Lower lobe of right lung (tissue), 2 donors: ENCODE results near the gene TNNC1. TPM values are rescaled to one million over a fixed set of nuclear protein-coding genes. Genes with fewer than 3 reads are reported as not detected.

Source experiments
- ATAC-seq, 2 donors: fragments of 200-7000 bp; cut with Tn5 transposase; one replicate each; pipeline ENCODE4 v1.9.1; 2020 to 2022; ENCODE audit warnings: mild to moderate bottlenecking in 2 of 2, moderate library complexity in 2 of 2
- DNase-seq: peaks from one replicate; pipeline ENCODE4 v3.0.0-alpha.2; 2020
- H3K27ac ChIP-seq: fragments of 200-600 bp; one replicate; pipeline ENCODE4 v1.8.0; 2022
- H3K27me3 ChIP-seq: fragments of 200-600 bp; one replicate; pipeline ENCODE4 v1.8.0; 2022; ENCODE audit warnings: low read depth
- H3K36me3 ChIP-seq: fragments of 200-600 bp; one replicate; pipeline ENCODE4 v1.8.0; 2022; ENCODE audit warnings: mild to moderate bottlenecking
- H3K4me1 ChIP-seq: fragments of 200-600 bp; one replicate; pipeline ENCODE4 v1.8.0; 2022
- H3K4me3 ChIP-seq: fragments of 200-600 bp; one replicate; pipeline ENCODE4 v1.8.0; 2022; ENCODE audit warnings: mild to moderate bottlenecking
- H3K9me3 ChIP-seq: fragments of 200-600 bp; one replicate; pipeline ENCODE4 v1.8.0; 2022
- CTCF ChIP-seq: fragments of 200-600 bp; IDR thresholded peaks from one replicate; pipeline ENCODE4 v1.8.0; 2022; ENCODE audit warnings: antibody characterized with exemption, mild to moderate bottlenecking
- intact Hi-C: fragments of 100-400 bp; cut with DNase I; formaldehyde crosslinking; loops from one replicate; pipeline ENCODE4 v1.11.0; 2022
- total RNA-seq: library from RNA; stranded (reverse); fragmentation: NEBNext Ultra II Directional; extraction: Animal tissue kit (Norgen Biotek cat#: 25700); gene quantifications from one replicate; pipeline ENCODE4 v1.2.1, GENCODE V29; 2021
- donor health status: DM: no; HTN: yes; CAD: no; lungs with severe emphysema.

The TNNC1 gene
- total RNA-seq, 1 donor from 2014 or later = 44.0 TPM

DNA sequence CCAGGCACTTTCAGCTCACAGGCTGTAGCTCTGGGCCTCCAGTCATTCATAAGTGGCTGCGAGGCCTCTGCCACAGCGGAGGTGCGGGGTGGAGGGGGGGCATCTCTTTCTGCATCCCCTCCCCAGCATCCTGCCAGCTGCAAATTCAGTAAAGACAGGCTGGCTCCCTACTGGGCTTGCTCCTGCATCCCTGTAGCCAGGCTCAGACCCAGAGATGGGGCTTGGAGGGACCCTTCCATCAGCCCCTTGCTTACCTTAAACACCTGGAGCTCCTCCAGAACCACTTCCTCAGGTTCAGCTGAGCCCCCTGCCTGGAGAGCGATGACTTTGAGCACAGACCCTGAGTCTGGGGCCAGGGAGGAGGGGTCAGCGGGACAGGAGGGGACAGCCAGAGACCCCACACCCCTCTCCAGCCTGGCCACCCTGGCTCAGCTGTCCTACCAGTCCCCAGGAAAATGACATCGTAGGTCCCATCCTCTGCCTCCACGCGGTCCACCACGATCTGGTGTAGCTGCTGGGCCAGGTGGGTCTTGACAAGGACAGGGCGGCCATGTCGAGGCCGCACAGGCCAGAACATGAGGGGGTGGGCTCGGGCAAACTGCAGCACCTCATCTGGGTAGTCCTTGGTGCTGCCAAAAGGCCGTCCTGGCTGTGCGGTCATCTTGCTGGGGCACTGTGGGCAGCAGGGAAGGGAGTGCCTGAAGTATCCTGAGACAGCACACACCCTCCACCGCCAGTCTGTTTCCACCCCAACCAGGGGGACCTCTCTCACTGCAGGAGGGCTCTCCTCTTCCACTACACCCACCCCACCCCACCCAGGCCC is 14.2 kb downstream of the TNNC1 start:
- Histone ChIP-seq H3K27ac (peak overlapping the region; percentile 24), H3K9me3 (no peaks in the 10 kb centered on the region), H3K4me3 (no peak overlapping the region), H3K27me3 (no peaks in the 10 kb centered on the region), H3K4me1 (peaks cover 38% of the 10 kb centered on the region), H3K36me3 (peaks cover 7% of the 10 kb centered on the region)
- intact Hi-C loops = no loop called here
- ATAC-seq (no peak), DNase-seq (no peak)
- TF ChIP-seq CTCF = no peak

DNA sequence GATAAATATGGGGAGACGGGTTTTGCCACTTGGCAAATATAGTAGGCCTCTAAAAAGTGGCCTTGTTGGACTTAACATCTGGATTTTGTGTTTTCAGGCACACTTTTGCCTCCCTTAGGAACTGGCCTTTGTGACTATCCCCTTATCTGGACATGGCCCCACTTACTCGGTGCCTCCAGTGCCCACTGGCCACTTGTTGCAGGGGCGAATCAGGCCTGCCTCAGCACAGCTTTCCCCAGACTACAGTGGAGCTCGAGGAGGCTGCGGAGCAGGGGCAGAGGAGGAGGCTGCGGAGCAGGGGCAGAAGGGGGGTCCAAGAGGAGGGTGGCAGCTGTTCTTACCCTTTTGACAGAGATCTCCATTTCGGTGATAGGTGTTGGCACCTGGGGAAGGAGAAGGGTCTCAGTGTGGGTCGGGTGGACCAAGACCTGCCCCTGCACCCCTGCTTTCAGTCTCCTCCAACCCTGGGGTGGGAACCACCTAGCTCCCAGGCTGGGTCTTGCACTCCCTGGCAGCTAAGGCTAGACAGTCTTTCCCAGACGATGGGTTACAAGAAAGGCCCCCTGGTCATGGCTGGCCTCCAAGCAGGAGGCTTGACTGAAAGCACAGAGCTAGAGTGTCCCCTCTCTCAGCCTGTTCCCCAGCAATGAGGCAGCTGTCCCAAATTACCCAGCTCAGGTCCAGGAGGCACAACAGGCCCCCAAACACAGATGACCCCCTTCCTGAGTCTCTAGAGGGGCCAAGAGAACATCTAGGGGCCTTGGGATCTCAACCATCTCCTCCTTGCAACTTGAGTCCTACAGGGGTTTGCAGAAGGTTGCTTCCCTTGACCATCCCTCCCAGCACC is 15.0 kb downstream of the TNNC1 start:
- TF ChIP-seq CTCF = no peak
- DNase-seq (no peak), ATAC-seq (no peak)
- intact Hi-C loops = no loop called here
- Histone ChIP-seq H3K27ac (peak overlapping the region; percentile 21), H3K4me1 (peaks cover 38% of the 10 kb centered on the region), H3K36me3 (peaks cover 7% of the 10 kb centered on the region), H3K9me3 (no peaks in the 10 kb centered on the region), H3K4me3 (no peak overlapping the region), H3K27me3 (no peaks in the 10 kb centered on the region)

DNA sequence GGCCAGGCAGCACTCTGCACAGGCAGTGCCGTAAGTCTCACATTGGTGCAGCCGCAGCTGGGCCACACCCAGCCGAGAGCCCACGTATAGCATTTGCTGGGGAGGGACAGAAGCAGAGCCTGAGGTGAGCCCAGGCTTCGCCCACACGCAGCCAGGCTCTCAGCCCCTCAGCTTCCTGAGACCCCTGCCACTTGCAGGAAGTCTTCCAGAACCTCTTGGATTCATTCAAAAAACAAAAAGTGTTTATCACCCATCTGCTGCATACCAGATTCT is 15.8 kb downstream of the TNNC1 start:
- no peaks in the 10 kb centered on the region for H3K9me3 ChIP-seq
- peaks cover 39% of the 10 kb centered on the region for H3K4me1 ChIP-seq
- H3K36me3 ChIP-seq = peaks cover 7% of the 10 kb centered on the region
- no peak for DNase-seq
- intact Hi-C loops = no loop called here
- H3K27me3 ChIP-seq = no peaks in the 10 kb centered on the region
- TF ChIP-seq CTCF = no peak
- peak overlapping the region; percentile 21 for H3K27ac ChIP-seq
- no peak for ATAC-seq
- no peak overlapping the region for H3K4me3 ChIP-seq

- no peak for DNase-seq
Measured at GRCh38 chr3:52437326-52438103, 16.3 kb downstream of the TNNC1 start.

More at GRCh38 chr3:52437326-52438103, 16.3 kb downstream of the TNNC1 start:
- peaks cover 7% of the 10 kb centered on the region for H3K36me3 ChIP-seq
- H3K4me3 ChIP-seq = no peak overlapping the region
- no peaks in the 10 kb centered on the region for H3K27me3 ChIP-seq
- ATAC-seq = no peak
- TF ChIP-seq CTCF = no peak
- peaks cover 43% of the 10 kb centered on the region for H3K4me1 ChIP-seq
- intact Hi-C loops = no loop called here
- peak overlapping the region; percentile 21 for H3K27ac ChIP-seq
- no peaks in the 10 kb centered on the region for H3K9me3 ChIP-seq
